Chondrocyte (in vitro differentiated cells): Measurements from ENCODE around the gene PDZD2. TPM values are rescaled to one million over a fixed set of nuclear protein-coding genes. Genes with fewer than 3 reads are reported as not detected.
"Not testable (repeated sequence)": the region's sequence is repeated elsewhere in the genome, so short reads cannot be mapped to it uniquely, and the experiment has no call there.

Experiments
- DNase-seq: peaks from one replicate; pipeline ENCODE4 v3.0.0; 2021; ENCODE audit warnings: mixed read lengths, low spot score
- H3K27ac Mint-ChIP-seq: one replicate; pipeline ENCODE4 v1.8.0; 2021; ENCODE audit warnings: mild to moderate bottlenecking, moderate library complexity, mixed read lengths; ENCODE audit not compliant: unreplicated experiment
- H3K27me3 Mint-ChIP-seq: 2 replicates; pipeline ENCODE4 v1.8.0; 2021; ENCODE audit warnings: low read depth, mixed read lengths
- H3K36me3 Mint-ChIP-seq: 2 replicates; pipeline ENCODE4 v1.8.0; 2021; ENCODE audit warnings: low read depth, mixed read lengths
- H3K4me1 Mint-ChIP-seq: 2 replicates; pipeline ENCODE4 v1.8.0; 2021; ENCODE audit warnings: low read depth, mild to moderate bottlenecking, mixed read lengths
- H3K4me3 Mint-ChIP-seq: one replicate; pipeline ENCODE4 v1.8.0; 2021; ENCODE audit warnings: mild to moderate bottlenecking, moderate library complexity, mixed read lengths; ENCODE audit not compliant: unreplicated experiment
- H3K9me3 Mint-ChIP-seq: 2 replicates; pipeline ENCODE4 v1.8.0; 2021; ENCODE audit warnings: low read depth, mixed read lengths
- CTCF ChIP-seq: fragments of 200-600 bp; sonication (generic); IDR thresholded peaks from 2 replicates; pipeline ENCODE4 v1.5.0; 2021; ENCODE audit warnings: antibody characterized with exemption, mild to moderate bottlenecking, moderate library complexity
- total RNA-seq: library from RNA; stranded (reverse); gene quantifications from 3 replicates; pipeline ENCODE4 v1.2.1, GENCODE V29; 2021

PDZD2 gene
- total RNA-seq, 1 donor from 2014 or later: 30.9 TPM

GRCh38 chr5:31761877-31762276 is 122.9 kb downstream of the PDZD2 start:
- Mint-ChIP-seq H3K27me3 (peaks cover 39% of the 10 kb centered on the region), H3K27ac (no peak overlapping the region), H3K9me3 (no peaks in the 10 kb centered on the region), H3K4me3 (no peak overlapping the region), H3K36me3 (no peaks in the 10 kb centered on the region), H3K4me1 (no peaks in the 10 kb centered on the region)
- no peak for DNase-seq
- TF ChIP-seq CTCF: no peak

- no peak overlapping the region for H3K4me3 Mint-ChIP-seq
- no peak for TF ChIP-seq CTCF
- no peaks in the 10 kb centered on the region for H3K36me3 Mint-ChIP-seq
- H3K27me3 Mint-ChIP-seq: peaks cover 39% of the 10 kb centered on the region
- no peaks in the 10 kb centered on the region for H3K9me3 Mint-ChIP-seq
- DNase-seq: no peak
- no peak overlapping the region for H3K27ac Mint-ChIP-seq
- no peaks in the 10 kb centered on the region for H3K4me1 Mint-ChIP-seq
Measured at GRCh38 chr5:31763424-31763823, 124.5 kb downstream of the PDZD2 start.

GRCh38 chr5:31764687-31765086 is 125.8 kb downstream of the PDZD2 start:
- peaks cover 46% of the 10 kb centered on the region for H3K27me3 Mint-ChIP-seq
- not testable (repeated sequence) for DNase-seq, H3K9me3 Mint-ChIP-seq, H3K27ac Mint-ChIP-seq, H3K4me3 Mint-ChIP-seq, H3K36me3 Mint-ChIP-seq, H3K4me1 Mint-ChIP-seq

- Mint-ChIP-seq H3K4me3 (no peak overlapping the region), H3K9me3 (no peaks in the 10 kb centered on the region), H3K27me3 (peaks cover 44% of the 10 kb centered on the region), H3K4me1 (no peaks in the 10 kb centered on the region), H3K27ac (no peak overlapping the region), H3K36me3 (no peaks in the 10 kb centered on the region)
- DNase-seq: no peak
- no peak for TF ChIP-seq CTCF
Measured at GRCh38 chr5:31767335-31768031, 128.6 kb downstream of the PDZD2 start.

GRCh38 chr5:31768046-31768445 is 129.1 kb downstream of the PDZD2 start:
- Mint-ChIP-seq H3K9me3 (no peaks in the 10 kb centered on the region), H3K36me3 (no peaks in the 10 kb centered on the region), H3K27me3 (peaks cover 43% of the 10 kb centered on the region), H3K27ac (no peak overlapping the region), H3K4me3 (no peak overlapping the region), H3K4me1 (no peaks in the 10 kb centered on the region)
- no peak for TF ChIP-seq CTCF
- DNase-seq: no peak

GRCh38 chr5:31768784-31769183 is 129.9 kb downstream of the PDZD2 start:
- H3K4me1 Mint-ChIP-seq: no peaks in the 10 kb centered on the region
- H3K9me3 Mint-ChIP-seq: no peaks in the 10 kb centered on the region
- no peak for TF ChIP-seq CTCF
- DNase-seq: no peak
- H3K4me3 Mint-ChIP-seq: no peak overlapping the region
- H3K36me3 Mint-ChIP-seq: no peaks in the 10 kb centered on the region
- H3K27ac Mint-ChIP-seq: no peak overlapping the region
- peaks cover 37% of the 10 kb centered on the region for H3K27me3 Mint-ChIP-seq
